Gastrocnemius medialis (tissue), 4 donors: ENCODE results near the gene RP9.

Experiments
- POLR2A ChIP-seq, 2 donors: fragments of 450-650 bp; IDR thresholded peaks; one replicate each; pipeline ENCODE4 v1.6.1; 2017; ENCODE audit warnings: antibody characterized with exemption in 2 of 2, mild to moderate bottlenecking in 2 of 2, moderate library complexity in 2 of 2
- TF ChIP-seq, protein P1 (sequence below), 5 experiments: fragments of 450-650 bp in 3 of 5; fragments of 200-600 bp in 2 of 5; sonication (generic) in 2 of 5; IDR thresholded peaks in 4 of 5; conservative IDR thresholded peaks in 1 of 5; 1 replicate in 4 of 5; 2 replicates in 1 of 5; pipeline ENCODE4 v1.5.1; 2016 to 2019; ENCODE audit warnings: antibody characterized with exemption in 5 of 5, mild to moderate bottlenecking in 3 of 5, moderate library complexity in 3 of 5

DNA sequence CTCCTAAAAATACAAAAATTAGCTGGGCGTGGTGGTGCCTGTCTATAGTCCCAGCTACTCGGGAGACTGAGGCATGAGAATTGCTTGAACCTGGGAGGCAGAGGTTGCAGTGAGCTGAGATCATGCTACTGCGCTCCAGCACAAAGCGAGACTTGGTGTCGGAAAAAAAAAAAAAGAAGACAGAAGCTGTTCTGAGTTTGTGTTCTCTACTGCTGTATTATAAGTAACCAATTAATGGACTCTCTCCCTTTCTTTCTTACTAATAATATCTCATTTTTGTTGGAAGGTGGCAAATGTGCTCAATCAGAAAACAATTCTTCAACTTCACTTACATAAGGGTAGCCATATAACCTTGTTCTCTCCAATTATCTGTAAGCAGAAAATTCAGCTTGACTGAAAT, 54.0 kb downstream of the RP9 start:
- TF ChIP-seq, protein P1, sequence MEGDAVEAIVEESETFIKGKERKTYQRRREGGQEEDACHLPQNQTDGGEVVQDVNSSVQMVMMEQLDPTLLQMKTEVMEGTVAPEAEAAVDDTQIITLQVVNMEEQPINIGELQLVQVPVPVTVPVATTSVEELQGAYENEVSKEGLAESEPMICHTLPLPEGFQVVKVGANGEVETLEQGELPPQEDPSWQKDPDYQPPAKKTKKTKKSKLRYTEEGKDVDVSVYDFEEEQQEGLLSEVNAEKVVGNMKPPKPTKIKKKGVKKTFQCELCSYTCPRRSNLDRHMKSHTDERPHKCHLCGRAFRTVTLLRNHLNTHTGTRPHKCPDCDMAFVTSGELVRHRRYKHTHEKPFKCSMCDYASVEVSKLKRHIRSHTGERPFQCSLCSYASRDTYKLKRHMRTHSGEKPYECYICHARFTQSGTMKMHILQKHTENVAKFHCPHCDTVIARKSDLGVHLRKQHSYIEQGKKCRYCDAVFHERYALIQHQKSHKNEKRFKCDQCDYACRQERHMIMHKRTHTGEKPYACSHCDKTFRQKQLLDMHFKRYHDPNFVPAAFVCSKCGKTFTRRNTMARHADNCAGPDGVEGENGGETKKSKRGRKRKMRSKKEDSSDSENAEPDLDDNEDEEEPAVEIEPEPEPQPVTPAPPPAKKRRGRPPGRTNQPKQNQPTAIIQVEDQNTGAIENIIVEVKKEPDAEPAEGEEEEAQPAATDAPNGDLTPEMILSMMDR (IDR thresholded peaks at IDR 0.05 in 4 of 5, conservative IDR thresholded peaks at IDR 0.05 in 1 of 5) = no peak
- TF ChIP-seq POLR2A (IDR thresholded peaks at IDR 0.05) = no peak
